ENCODE results near the gene CDK18. TPM values are rescaled to one million over a fixed set of nuclear protein-coding genes. Genes with fewer than 3 reads are reported as not detected.

Gene CDK18
- total RNA-seq, 1 donor from 2014 or later, result 26.4 TPM

DNA sequence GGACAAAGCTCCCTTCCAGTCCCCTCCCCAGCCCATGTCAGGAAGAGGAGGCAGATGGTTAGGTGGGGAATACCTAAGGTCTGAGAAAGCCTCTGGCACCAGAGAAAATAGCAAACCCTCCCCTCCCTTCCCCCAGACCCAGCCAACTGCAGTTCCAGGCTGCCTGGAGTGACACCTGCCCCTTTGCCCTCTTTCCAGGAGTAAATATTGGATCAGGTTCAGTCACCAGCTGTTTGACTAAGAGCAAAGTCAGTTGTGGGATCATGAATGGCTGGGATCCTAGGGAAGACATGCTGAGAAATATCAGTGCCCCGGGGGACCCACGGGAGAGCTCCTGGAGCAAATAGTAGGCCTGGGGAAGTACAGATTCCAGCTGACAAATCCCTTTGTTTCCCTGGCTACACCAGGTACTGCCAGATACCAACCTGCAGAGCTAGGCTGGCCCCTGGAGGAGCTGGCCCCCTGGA lies 12.2 kb upstream of the CDK18 start:
- no peak for DNase-seq (ENCODE audit: low read depth, low spot score)
- TF ChIP-seq, protein P1, sequence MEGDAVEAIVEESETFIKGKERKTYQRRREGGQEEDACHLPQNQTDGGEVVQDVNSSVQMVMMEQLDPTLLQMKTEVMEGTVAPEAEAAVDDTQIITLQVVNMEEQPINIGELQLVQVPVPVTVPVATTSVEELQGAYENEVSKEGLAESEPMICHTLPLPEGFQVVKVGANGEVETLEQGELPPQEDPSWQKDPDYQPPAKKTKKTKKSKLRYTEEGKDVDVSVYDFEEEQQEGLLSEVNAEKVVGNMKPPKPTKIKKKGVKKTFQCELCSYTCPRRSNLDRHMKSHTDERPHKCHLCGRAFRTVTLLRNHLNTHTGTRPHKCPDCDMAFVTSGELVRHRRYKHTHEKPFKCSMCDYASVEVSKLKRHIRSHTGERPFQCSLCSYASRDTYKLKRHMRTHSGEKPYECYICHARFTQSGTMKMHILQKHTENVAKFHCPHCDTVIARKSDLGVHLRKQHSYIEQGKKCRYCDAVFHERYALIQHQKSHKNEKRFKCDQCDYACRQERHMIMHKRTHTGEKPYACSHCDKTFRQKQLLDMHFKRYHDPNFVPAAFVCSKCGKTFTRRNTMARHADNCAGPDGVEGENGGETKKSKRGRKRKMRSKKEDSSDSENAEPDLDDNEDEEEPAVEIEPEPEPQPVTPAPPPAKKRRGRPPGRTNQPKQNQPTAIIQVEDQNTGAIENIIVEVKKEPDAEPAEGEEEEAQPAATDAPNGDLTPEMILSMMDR (conservative IDR thresholded peaks at IDR 0.05), result no peak
- H3K36me3 Mint-ChIP-seq (ENCODE audit: low read depth), result no peaks in the 10 kb centered on the region
- no peaks in the 10 kb centered on the region for H3K9me3 Mint-ChIP-seq
- H3K4me3 Mint-ChIP-seq, result no peak overlapping the region
- peaks cover 5% of the 10 kb centered on the region for H3K27me3 Mint-ChIP-seq (ENCODE audit: low read depth)
- peaks cover 29% of the 10 kb centered on the region for H3K4me1 Mint-ChIP-seq
- peak overlapping the region; percentile 35 for H3K27ac Mint-ChIP-seq (ENCODE audit: unreplicated experiment)

DNA sequence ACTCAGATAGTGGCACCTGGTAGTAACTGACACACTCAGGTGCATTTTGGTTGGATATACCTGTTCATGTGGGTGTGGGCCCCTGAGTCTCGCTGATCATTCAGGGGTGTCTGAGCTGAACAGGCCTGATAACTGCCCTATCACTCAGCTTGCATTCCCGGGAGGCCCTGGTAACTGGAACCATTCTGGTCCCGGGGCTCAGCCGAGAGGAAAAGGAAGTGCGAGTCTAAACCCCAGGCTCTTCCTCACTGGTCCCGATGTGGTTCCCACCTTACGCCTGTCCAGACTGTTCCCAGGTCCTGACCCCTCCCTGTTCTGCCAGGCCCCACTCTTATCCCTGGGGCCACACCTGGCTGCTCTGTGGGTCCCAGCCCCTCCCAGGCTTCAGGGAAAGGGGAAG lies 11.7 kb upstream of the CDK18 start:
- H3K27me3 Mint-ChIP-seq (ENCODE audit: low read depth), result peaks cover 5% of the 10 kb centered on the region
- peaks cover 29% of the 10 kb centered on the region for H3K4me1 Mint-ChIP-seq
- no peaks in the 10 kb centered on the region for H3K36me3 Mint-ChIP-seq (ENCODE audit: low read depth)
- H3K4me3 Mint-ChIP-seq, result no peak overlapping the region
- H3K27ac Mint-ChIP-seq (ENCODE audit: unreplicated experiment), result no peak overlapping the region
- H3K9me3 Mint-ChIP-seq, result no peaks in the 10 kb centered on the region
- DNase-seq (ENCODE audit: low read depth, low spot score), result no peak
- TF ChIP-seq, protein P1 (conservative IDR thresholded peaks at IDR 0.05), result no peak

DNA sequence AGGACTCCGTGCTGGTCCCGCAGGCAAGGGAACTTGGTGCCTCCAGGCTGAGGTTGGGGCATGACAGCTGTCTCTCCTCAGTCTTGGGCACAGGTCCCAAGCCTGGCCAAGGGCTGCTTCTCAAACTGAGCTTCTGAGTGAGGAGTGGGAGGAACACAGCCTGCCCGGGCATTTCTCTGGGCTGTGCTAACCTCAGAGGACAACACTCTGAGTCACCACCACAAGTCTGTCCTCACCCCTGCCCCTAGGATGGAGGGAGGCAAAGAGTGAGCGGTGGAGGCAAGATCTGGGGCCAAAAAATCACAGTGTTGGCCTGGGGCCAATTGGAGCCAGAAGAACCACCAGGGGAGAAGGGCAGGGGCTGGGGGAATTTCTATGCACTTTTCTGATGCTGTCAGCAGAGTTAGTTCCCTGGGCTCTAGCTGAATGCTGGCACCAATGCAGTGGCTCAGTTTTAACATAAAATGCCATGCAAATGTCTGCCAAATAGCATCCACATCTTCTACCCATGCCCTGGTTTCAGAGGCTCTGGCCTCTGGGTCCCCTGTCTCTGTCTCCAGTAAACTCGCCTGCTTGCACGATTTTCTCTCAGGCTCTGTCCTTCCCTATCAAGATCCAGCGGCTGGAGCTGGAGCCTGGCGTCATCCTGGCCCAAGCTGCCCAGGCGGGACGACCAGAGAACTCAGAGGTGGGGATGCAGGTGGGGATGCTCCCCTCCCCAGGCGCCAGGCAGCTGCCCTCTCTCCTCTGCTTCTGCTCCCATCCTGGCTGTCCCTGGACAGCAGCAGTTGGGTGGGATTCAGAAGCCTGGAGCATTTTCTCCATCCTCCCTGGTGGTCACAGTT lies 11.0 kb upstream of the CDK18 start:
- Mint-ChIP-seq H3K36me3 (ENCODE audit: low read depth) (no peaks in the 10 kb centered on the region), H3K4me3 (no peak overlapping the region), H3K9me3 (no peaks in the 10 kb centered on the region), H3K27ac (ENCODE audit: unreplicated experiment) (peak overlapping the region; percentile 75), H3K4me1 (peaks cover 24% of the 10 kb centered on the region), H3K27me3 (ENCODE audit: low read depth) (peaks cover 5% of the 10 kb centered on the region)
- TF ChIP-seq, protein P1 (conservative IDR thresholded peaks at IDR 0.05), result no peak
- DNase-seq (ENCODE audit: low read depth, low spot score), result no peak

DNA sequence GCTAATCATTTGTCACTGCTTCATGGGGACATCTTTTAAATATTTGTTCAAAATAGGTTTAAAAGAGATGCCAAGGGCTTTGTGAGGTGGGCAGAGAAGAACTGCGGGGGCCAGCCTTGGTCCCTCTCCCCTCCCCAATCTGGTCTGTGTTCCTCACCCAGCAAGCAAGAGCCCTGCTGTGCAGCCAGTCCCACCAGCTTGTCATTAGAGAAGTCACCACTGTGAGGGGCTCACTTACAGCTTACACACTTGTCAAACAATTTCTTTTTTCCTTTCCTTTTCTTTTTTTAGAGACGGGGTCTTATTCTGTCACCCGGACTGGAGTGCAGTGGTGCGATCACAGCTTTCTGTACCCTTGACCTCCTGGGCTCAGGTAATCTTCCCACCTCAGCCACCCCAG lies 10.4 kb upstream of the CDK18 start:
- Mint-ChIP-seq H3K4me3 (no peak overlapping the region), H3K36me3 (ENCODE audit: low read depth) (no peaks in the 10 kb centered on the region), H3K27ac (ENCODE audit: unreplicated experiment) (no peak overlapping the region), H3K4me1 (peaks cover 24% of the 10 kb centered on the region), H3K9me3 (no peaks in the 10 kb centered on the region), H3K27me3 (ENCODE audit: low read depth) (peaks cover 5% of the 10 kb centered on the region)
- DNase-seq (ENCODE audit: low read depth, low spot score), result no peak
- TF ChIP-seq, protein P1 (conservative IDR thresholded peaks at IDR 0.05), result no peak

DNA sequence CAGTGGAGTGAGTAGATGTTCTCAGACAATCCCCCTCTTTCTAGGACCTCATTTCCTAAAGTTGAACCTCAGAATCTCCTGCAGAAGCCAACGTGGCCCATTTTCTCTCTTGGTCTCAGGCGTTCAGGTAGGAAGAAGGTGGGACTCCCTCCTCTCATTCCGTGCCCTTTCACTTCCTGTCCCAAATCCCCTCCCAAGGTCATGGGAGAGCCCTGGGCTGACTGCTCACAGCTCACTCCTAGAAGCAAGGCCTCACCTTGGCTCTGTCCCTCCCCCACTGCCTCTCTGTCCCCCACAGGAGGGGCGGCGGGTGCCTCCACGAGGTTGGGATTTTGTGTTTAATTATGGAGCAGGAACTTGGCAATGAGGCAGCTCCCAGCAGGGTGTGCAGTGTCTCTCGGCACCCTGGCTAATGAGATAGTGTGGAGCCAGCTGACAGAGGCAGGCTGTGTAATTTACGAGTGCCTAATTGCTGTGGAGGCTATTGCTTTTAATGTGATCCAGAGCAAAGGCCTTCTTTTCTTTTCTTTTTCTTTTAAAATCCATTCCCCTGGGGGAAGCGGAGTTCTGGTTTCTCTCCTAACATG lies 9.1 kb upstream of the CDK18 start:
- TF ChIP-seq, protein P1 (conservative IDR thresholded peaks at IDR 0.05), result no peak
- H3K36me3 Mint-ChIP-seq (ENCODE audit: low read depth), result no peaks in the 10 kb centered on the region
- H3K27ac Mint-ChIP-seq (ENCODE audit: unreplicated experiment), result no peak overlapping the region
- no peak overlapping the region for H3K4me3 Mint-ChIP-seq
- H3K9me3 Mint-ChIP-seq, result no peaks in the 10 kb centered on the region
- peaks cover 25% of the 10 kb centered on the region for H3K4me1 Mint-ChIP-seq
- no peak for DNase-seq (ENCODE audit: low read depth, low spot score)
- H3K27me3 Mint-ChIP-seq (ENCODE audit: low read depth), result peaks cover 5% of the 10 kb centered on the region
